22Rv1 (cell line): Measurements from ENCODE around the gene FIGNL2.

Source experiments
- ZFX ChIP-seq: fragments of 450-650 bp; IDR thresholded peaks from 2 replicates; pipeline ENCODE4 v1.6.1; 2017; ENCODE audit warnings: antibody characterized with exemption, borderline replicate concordance
- TF ChIP-seq, protein P1 (sequence below): fragments of 450-650 bp; IDR thresholded peaks from 2 replicates; pipeline ENCODE4 v1.5.1; 2017; ENCODE audit warnings: mild to moderate bottlenecking

DNA sequence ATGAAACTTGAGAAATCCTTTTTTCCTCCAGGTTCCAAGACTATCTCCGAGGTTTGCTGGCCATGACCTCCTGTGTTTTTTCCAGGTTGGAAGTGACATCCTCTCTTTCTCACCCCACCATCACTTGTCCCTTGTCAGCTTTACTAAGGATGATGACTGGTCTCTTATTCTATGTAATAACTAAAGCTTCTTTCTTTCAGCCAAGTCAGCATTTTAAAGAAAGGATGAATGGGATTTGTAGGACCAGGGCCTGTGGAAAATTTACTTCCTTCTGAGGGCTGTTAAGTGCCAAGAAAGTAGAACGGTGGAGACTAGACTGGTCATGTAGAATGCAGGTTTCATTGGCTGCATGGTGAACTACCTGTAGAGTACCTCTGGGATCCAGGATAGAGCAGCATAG, 73.6 kb downstream of the FIGNL2 start:
- TF ChIP-seq, protein P1, sequence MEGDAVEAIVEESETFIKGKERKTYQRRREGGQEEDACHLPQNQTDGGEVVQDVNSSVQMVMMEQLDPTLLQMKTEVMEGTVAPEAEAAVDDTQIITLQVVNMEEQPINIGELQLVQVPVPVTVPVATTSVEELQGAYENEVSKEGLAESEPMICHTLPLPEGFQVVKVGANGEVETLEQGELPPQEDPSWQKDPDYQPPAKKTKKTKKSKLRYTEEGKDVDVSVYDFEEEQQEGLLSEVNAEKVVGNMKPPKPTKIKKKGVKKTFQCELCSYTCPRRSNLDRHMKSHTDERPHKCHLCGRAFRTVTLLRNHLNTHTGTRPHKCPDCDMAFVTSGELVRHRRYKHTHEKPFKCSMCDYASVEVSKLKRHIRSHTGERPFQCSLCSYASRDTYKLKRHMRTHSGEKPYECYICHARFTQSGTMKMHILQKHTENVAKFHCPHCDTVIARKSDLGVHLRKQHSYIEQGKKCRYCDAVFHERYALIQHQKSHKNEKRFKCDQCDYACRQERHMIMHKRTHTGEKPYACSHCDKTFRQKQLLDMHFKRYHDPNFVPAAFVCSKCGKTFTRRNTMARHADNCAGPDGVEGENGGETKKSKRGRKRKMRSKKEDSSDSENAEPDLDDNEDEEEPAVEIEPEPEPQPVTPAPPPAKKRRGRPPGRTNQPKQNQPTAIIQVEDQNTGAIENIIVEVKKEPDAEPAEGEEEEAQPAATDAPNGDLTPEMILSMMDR = no peak
- no peak for TF ChIP-seq ZFX
